GM23338 (cell line): Measurements from ENCODE around the gene SYNGR4. TPM values are rescaled to one million over a fixed set of nuclear protein-coding genes. Genes with fewer than 3 reads are reported as not detected.
A peak's percentile ranks its signal among the peaks of the same experiment; 100 is the strongest.

Source experiments
- ATAC-seq: fragments of 200-7000 bp; cut with Tn5 transposase; 3 replicates; pipeline ENCODE4 v1.9.1; 2020
- DNase-seq: peaks from one replicate; pipeline ENCODE4 v3.0.0-alpha.2; 2015; ENCODE audit warnings: low spot score
- H2AFZ ChIP-seq: fragments of 200-600 bp; sonication (generic); 2 replicates; pipeline ENCODE4 v1.8.0; 2016; ENCODE audit warnings: antibody characterized with exemption, mild to moderate bottlenecking, moderate library complexity
- H3F3A ChIP-seq: fragments of 200-600 bp; sonication (generic); replicated peaks from 2 replicates; pipeline ENCODE4 v1.8.0; 2017; ENCODE audit warnings: antibody characterized with exemption, mixed run types, low read depth
- H3K27ac ChIP-seq: fragments of 200-600 bp; sonication (generic); 2 replicates; pipeline ENCODE4 v1.6.1; 2016; ENCODE audit warnings: low read depth
- H3K27me3 ChIP-seq: fragments of 200-600 bp; sonication (generic); 2 replicates; pipeline ENCODE4 v1.8.0; 2016; ENCODE audit warnings: mild to moderate bottlenecking, mixed run types, moderate library complexity; ENCODE audit not compliant: insufficient read depth
- H3K36me3 ChIP-seq: fragments of 200-600 bp; sonication (generic); 2 replicates; pipeline ENCODE4 v1.8.0; 2016; ENCODE audit warnings: mild to moderate bottlenecking; ENCODE audit not compliant: insufficient read depth
- H3K4me1 ChIP-seq: fragments of 200-600 bp; sonication (generic); 2 replicates; pipeline ENCODE4 v1.8.0; 2016; ENCODE audit warnings: mild to moderate bottlenecking, moderate library complexity; ENCODE audit not compliant: insufficient read depth
- H3K4me2 ChIP-seq: fragments of 200-600 bp; sonication (generic); 2 replicates; pipeline ENCODE4 v1.7.1; 2017; ENCODE audit warnings: mixed run types
- H3K4me3 ChIP-seq: fragments of 200-600 bp; sonication (generic); 2 replicates; pipeline ENCODE4 v1.6.1; 2016; ENCODE audit warnings: mixed run types
- H3K79me2 ChIP-seq: fragments of 200-600 bp; sonication (generic); replicated peaks from 2 replicates; pipeline ENCODE4 v1.8.0; 2017; ENCODE audit warnings: mild to moderate bottlenecking; ENCODE audit not compliant: insufficient read depth
- H3K9me2 ChIP-seq: fragments of 200-600 bp; sonication (generic); 2 replicates; pipeline ENCODE4 v1.8.0; 2017; ENCODE audit not compliant: insufficient read depth
- H4K20me1 ChIP-seq: fragments of 200-600 bp; sonication (generic); replicated peaks from 2 replicates; pipeline ENCODE4 v1.8.0; 2017; ENCODE audit warnings: mild to moderate bottlenecking; ENCODE audit not compliant: insufficient read depth
- H3K27ac Mint-ChIP-seq: 2 replicates; pipeline ENCODE4 v1.8.0; 2020; ENCODE audit warnings: inconsistent platforms, mild to moderate bottlenecking, moderate library complexity, mixed read lengths
- H3K27me3 Mint-ChIP-seq: 3 replicates; pipeline ENCODE4 v1.8.0; 2022; ENCODE audit warnings: low read depth, mild to moderate bottlenecking, moderate library complexity, mixed read lengths, inconsistent platforms; ENCODE audit not compliant: insufficient read depth, poor library complexity
- H3K36me3 Mint-ChIP-seq: 3 replicates; pipeline ENCODE4 v1.8.0; 2021; ENCODE audit warnings: low read depth, mild to moderate bottlenecking, inconsistent platforms, moderate library complexity, mixed read lengths
- H3K4me1 Mint-ChIP-seq: 3 replicates; pipeline ENCODE4 v1.8.0; 2020; ENCODE audit warnings: mild to moderate bottlenecking, inconsistent platforms, mixed read lengths
- H3K4me3 Mint-ChIP-seq: 3 replicates; pipeline ENCODE4 v1.8.0; 2021; ENCODE audit warnings: moderate library complexity, mild to moderate bottlenecking, inconsistent platforms, mixed read lengths
- H3K9me3 Mint-ChIP-seq: 3 replicates; pipeline ENCODE4 v1.8.0; 2020; ENCODE audit warnings: moderate library complexity, mild to moderate bottlenecking, inconsistent platforms, mixed read lengths
- CREB1 ChIP-seq: fragments of 250-450 bp; sonication (Bioruptor Pico); IDR thresholded peaks from 2 replicates; pipeline ENCODE4 v1.5.0; 2020; ENCODE audit warnings: low read depth, mild to moderate bottlenecking, moderate library complexity
- EZH2 ChIP-seq: fragments of 200-600 bp; sonication (generic); IDR thresholded peaks from one replicate; pipeline ENCODE4 v1.8.0; 2017; ENCODE audit warnings: antibody characterized with exemption, mild to moderate bottlenecking, low read depth; ENCODE audit not compliant: unreplicated experiment
- EZH2phosphoT487 ChIP-seq: fragments of 200-600 bp; sonication (generic); IDR thresholded peaks from one replicate; pipeline ENCODE4 v1.8.1; 2018; ENCODE audit warnings: antibody characterized with exemption; ENCODE audit not compliant: unreplicated experiment
- JUNB ChIP-seq: IDR thresholded peaks from one replicate; pipeline ENCODE4 v1.6.1; 2016; ENCODE audit warnings: antibody characterized with exemption; ENCODE audit not compliant: unreplicated experiment
- NANOG ChIP-seq: IDR thresholded peaks from 2 replicates; pipeline ENCODE4 v1.6.1; 2016; ENCODE audit warnings: antibody characterized with exemption, borderline replicate concordance
- POLR2AphosphoS5 ChIP-seq: IDR thresholded peaks from 2 replicates; pipeline ENCODE4 v1.6.1; 2016; ENCODE audit warnings: antibody characterized with exemption, low read depth
- STAT1 ChIP-seq: IDR thresholded peaks from one replicate; pipeline ENCODE4 v1.6.1; 2016; ENCODE audit warnings: antibody characterized with exemption; ENCODE audit not compliant: unreplicated experiment
- ZNF114 ChIP-seq: fragments of 250-450 bp; sonication (Bioruptor Pico); IDR thresholded peaks from 2 replicates; pipeline ENCODE4 v1.5.0; 2020; ENCODE audit warnings: mild to moderate bottlenecking, moderate library complexity
- ZNF331 ChIP-seq: fragments of 250-450 bp; sonication (Bioruptor Pico); IDR thresholded peaks from 2 replicates; pipeline ENCODE4 v1.5.0; 2020; ENCODE audit warnings: low read depth, mild to moderate bottlenecking, moderate library complexity
- polyA plus RNA-seq: library from polyadenylated mRNA; unstranded; fragments of >200 nt; fragmentation: Nextera tagmentation; extraction: Ambion mirVana; gene quantifications from 2 replicates; pipeline ENCODE4 v1.2.1, GENCODE V29; 2016
- total RNA-seq: library from RNA; depleted of rRNA; stranded (reverse); fragments of >200 nt; shearing (Covaris generic); gene quantifications from 2 replicates; pipeline ENCODE4 v1.2.3, GENCODE V29; 2014
- TF ChIP-seq, protein P1 (sequence below): IDR thresholded peaks from 2 replicates; pipeline ENCODE4 v1.6.1; 2016; ENCODE audit warnings: antibody characterized with exemption
- TF ChIP-seq, protein P2 (sequence below), 2 experiments: fragments of 200-600 bp in 1 of 2; sonication (generic) in 1 of 2; conservative IDR thresholded peaks; 2 replicates each; pipeline versions ENCODE4 v1.5.1 to v1.6.1; 2016 to 2017; ENCODE audit warnings: antibody characterized with exemption in 2 of 2, low read depth in 2 of 2, mild to moderate bottlenecking in 2 of 2, moderate library complexity in 1 of 2
- TF ChIP-seq, protein P3 (sequence below): IDR thresholded peaks from one replicate; pipeline ENCODE4 v1.6.1; 2018; ENCODE audit warnings: antibody characterized with exemption; ENCODE audit not compliant: unreplicated experiment
- TF ChIP-seq, protein P4 (sequence below): fragments of 250-450 bp; sonication (Bioruptor Pico); IDR thresholded peaks from 2 replicates; pipeline ENCODE4 v1.5.0; 2020; ENCODE audit warnings: mild to moderate bottlenecking, moderate library complexity

The SYNGR4 gene
- total and polyA plus RNA-seq, 2 experiments from 2014 or later = not detected

DNA sequence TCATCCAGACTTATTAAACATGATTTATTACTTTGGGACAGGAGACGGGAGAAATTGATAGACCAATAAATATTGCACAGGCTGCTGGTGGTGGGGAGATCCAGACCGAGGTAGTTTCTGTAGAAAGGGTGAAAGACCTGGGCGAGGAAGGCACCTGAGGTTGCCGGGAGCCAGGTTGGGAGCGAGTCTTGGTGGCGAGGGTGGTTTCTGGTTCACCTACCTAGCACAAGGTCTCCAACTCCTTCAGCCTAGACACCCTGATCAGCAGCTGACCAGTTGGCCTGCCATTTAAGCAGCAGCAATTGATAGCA is 31.9 kb upstream of the SYNGR4 start:
- no peaks in the 10 kb centered on the region for H3K79me2 ChIP-seq
- peaks cover 13% of the 10 kb centered on the region; the same call in 1 of the 2 replicates for H3F3A ChIP-seq
- no peaks in the 10 kb centered on the region for H4K20me1 ChIP-seq
- Mint-ChIP-seq H3K27ac (no peak overlapping the region), H3K4me1 (peaks cover 23% of the 10 kb centered on the region), H3K9me3 (peaks cover 10% of the 10 kb centered on the region), H3K36me3 (peaks cover 8% of the 10 kb centered on the region), H3K4me3 (peak overlapping the region; percentile 77), H3K27me3 (peaks cover 32% of the 10 kb centered on the region)
- no peak overlapping the region for H2AFZ ChIP-seq
- TF ChIP-seq POLR2AphosphoS5 = no peak
- no peak for TF ChIP-seq ZNF114 (CRISPR knock-in tag)
- TF ChIP-seq, protein P1, sequence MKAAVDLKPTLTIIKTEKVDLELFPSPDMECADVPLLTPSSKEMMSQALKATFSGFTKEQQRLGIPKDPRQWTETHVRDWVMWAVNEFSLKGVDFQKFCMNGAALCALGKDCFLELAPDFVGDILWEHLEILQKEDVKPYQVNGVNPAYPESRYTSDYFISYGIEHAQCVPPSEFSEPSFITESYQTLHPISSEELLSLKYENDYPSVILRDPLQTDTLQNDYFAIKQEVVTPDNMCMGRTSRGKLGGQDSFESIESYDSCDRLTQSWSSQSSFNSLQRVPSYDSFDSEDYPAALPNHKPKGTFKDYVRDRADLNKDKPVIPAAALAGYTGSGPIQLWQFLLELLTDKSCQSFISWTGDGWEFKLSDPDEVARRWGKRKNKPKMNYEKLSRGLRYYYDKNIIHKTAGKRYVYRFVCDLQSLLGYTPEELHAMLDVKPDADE = no peak
- TF ChIP-seq, protein P2, sequence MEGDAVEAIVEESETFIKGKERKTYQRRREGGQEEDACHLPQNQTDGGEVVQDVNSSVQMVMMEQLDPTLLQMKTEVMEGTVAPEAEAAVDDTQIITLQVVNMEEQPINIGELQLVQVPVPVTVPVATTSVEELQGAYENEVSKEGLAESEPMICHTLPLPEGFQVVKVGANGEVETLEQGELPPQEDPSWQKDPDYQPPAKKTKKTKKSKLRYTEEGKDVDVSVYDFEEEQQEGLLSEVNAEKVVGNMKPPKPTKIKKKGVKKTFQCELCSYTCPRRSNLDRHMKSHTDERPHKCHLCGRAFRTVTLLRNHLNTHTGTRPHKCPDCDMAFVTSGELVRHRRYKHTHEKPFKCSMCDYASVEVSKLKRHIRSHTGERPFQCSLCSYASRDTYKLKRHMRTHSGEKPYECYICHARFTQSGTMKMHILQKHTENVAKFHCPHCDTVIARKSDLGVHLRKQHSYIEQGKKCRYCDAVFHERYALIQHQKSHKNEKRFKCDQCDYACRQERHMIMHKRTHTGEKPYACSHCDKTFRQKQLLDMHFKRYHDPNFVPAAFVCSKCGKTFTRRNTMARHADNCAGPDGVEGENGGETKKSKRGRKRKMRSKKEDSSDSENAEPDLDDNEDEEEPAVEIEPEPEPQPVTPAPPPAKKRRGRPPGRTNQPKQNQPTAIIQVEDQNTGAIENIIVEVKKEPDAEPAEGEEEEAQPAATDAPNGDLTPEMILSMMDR (conservative IDR thresholded peaks at IDR 0.05; ENCODE audit: low read depth in 2 of 2) = no peak
- no peak for TF ChIP-seq EZH2
- no peak for TF ChIP-seq JUNB
- TF ChIP-seq, protein P3, sequence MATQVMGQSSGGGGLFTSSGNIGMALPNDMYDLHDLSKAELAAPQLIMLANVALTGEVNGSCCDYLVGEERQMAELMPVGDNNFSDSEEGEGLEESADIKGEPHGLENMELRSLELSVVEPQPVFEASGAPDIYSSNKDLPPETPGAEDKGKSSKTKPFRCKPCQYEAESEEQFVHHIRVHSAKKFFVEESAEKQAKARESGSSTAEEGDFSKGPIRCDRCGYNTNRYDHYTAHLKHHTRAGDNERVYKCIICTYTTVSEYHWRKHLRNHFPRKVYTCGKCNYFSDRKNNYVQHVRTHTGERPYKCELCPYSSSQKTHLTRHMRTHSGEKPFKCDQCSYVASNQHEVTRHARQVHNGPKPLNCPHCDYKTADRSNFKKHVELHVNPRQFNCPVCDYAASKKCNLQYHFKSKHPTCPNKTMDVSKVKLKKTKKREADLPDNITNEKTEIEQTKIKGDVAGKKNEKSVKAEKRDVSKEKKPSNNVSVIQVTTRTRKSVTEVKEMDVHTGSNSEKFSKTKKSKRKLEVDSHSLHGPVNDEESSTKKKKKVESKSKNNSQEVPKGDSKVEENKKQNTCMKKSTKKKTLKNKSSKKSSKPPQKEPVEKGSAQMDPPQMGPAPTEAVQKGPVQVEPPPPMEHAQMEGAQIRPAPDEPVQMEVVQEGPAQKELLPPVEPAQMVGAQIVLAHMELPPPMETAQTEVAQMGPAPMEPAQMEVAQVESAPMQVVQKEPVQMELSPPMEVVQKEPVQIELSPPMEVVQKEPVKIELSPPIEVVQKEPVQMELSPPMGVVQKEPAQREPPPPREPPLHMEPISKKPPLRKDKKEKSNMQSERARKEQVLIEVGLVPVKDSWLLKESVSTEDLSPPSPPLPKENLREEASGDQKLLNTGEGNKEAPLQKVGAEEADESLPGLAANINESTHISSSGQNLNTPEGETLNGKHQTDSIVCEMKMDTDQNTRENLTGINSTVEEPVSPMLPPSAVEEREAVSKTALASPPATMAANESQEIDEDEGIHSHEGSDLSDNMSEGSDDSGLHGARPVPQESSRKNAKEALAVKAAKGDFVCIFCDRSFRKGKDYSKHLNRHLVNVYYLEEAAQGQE = no peak
- TF ChIP-seq NANOG = no peak
- TF ChIP-seq, protein P4, sequence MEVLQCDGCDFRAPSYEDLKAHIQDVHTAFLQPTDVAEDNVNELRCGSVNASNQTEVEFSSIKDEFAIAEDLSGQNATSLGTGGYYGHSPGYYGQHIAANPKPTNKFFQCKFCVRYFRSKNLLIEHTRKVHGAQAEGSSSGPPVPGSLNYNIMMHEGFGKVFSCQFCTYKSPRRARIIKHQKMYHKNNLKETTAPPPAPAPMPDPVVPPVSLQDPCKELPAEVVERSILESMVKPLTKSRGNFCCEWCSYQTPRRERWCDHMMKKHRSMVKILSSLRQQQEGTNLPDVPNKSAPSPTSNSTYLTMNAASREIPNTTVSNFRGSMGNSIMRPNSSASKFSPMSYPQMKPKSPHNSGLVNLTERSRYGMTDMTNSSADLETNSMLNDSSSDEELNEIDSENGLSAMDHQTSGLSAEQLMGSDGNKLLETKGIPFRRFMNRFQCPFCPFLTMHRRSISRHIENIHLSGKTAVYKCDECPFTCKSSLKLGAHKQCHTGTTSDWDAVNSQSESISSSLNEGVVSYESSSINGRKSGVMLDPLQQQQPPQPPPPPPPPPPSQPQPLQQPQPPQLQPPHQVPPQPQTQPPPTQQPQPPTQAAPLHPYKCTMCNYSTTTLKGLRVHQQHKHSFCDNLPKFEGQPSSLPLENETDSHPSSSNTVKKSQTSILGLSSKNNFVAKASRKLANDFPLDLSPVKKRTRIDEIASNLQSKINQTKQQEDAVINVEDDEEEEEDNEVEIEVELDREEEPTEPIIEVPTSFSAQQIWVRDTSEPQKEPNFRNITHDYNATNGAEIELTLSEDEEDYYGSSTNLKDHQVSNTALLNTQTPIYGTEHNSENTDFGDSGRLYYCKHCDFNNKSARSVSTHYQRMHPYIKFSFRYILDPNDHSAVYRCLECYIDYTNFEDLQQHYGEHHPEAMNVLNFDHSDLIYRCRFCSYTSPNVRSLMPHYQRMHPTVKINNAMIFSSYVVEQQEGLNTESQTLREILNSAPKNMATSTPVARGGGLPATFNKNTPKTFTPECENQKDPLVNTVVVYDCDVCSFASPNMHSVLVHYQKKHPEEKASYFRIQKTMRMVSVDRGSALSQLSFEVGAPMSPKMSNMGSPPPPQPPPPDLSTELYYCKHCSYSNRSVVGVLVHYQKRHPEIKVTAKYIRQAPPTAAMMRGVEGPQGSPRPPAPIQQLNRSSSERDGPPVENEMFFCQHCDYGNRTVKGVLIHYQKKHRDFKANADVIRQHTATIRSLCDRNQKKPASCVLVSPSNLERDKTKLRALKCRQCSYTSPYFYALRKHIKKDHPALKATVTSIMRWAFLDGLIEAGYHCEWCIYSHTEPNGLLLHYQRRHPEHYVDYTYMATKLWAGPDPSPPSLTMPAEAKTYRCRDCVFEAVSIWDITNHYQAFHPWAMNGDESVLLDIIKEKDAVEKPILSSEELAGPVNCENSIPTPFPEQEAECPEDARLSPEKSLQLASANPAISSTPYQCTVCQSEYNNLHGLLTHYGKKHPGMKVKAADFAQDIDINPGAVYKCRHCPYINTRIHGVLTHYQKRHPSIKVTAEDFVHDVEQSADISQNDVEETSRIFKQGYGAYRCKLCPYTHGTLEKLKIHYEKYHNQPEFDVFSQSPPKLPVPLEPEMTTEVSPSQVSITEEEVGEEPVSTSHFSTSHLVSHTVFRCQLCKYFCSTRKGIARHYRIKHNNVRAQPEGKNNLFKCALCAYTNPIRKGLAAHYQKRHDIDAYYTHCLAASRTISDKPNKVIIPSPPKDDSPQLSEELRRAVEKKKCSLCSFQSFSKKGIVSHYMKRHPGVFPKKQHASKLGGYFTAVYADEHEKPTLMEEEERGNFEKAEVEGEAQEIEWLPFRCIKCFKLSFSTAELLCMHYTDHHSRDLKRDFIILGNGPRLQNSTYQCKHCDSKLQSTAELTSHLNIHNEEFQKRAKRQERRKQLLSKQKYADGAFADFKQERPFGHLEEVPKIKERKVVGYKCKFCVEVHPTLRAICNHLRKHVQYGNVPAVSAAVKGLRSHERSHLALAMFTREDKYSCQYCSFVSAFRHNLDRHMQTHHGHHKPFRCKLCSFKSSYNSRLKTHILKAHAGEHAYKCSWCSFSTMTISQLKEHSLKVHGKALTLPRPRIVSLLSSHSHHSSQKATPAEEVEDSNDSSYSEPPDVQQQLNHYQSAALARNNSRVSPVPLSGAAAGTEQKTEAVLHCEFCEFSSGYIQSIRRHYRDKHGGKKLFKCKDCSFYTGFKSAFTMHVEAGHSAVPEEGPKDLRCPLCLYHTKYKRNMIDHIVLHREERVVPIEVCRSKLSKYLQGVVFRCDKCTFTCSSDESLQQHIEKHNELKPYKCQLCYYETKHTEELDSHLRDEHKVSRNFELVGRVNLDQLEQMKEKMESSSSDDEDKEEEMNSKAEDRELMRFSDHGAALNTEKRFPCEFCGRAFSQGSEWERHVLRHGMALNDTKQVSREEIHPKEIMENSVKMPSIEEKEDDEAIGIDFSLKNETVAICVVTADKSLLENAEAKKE (CRISPR knock-in tag) = no peak
- no peak for TF ChIP-seq EZH2phosphoT487
- TF ChIP-seq STAT1 = no peak
- no peak for TF ChIP-seq ZNF331
- TF ChIP-seq CREB1 (CRISPR knock-in tag) = no peak
- peak overlapping the region; percentile 78 for H3K4me3 ChIP-seq
- H3K4me2 ChIP-seq = peak overlapping the region; percentile 86
- ATAC-seq (no peak), DNase-seq (no peak)
- no peaks in the 10 kb centered on the region for H3K9me2 ChIP-seq
- H3K4me1 ChIP-seq = peaks cover 13% of the 10 kb centered on the region
- no peak overlapping the region for H3K27ac ChIP-seq
- H3K27me3 ChIP-seq = no peaks in the 10 kb centered on the region
- H3K36me3 ChIP-seq = no peaks in the 10 kb centered on the region
